ENCODE results near the gene CSNK2B. TPM values are rescaled to one million over a fixed set of nuclear protein-coding genes. Genes with fewer than 3 reads are reported as not detected.

CSNK2B gene
- total RNA-seq, 2 donors from 2014 or later, result 98.2 to 100 TPM

- no peak for DNase-seq
- H3K9me3 ChIP-seq, result no peaks in the 10 kb centered on the region
- H3K4me1 ChIP-seq, result no peaks in the 10 kb centered on the region
- intact Hi-C loops (cut with DNase I), result no loop called here
- no peaks in the 10 kb centered on the region for H3K27me3 ChIP-seq
- H3K36me3 ChIP-seq (replicated peaks in 1 of 2; ENCODE audit: insufficient read depth in 1 of 2, low read depth in 2 of 2), result peaks cover 35 to 65% of the 10 kb centered on the region in 2 donors
- WGBS, 2 donors, result 91 to 99% methylated on average over 6 of the region's 6 CpGs
- no peak overlapping the region for H3K27ac ChIP-seq
- H3K4me3 ChIP-seq, result no peak overlapping the region
- no peak for ATAC-seq
- TF ChIP-seq CTCF (IDR thresholded peaks at IDR 0.05) (no peak), POLR2A (IDR thresholded peaks at IDR 0.05) (no peak)
Observed at GRCh38 chr6:31640612-31641011, 25.3 kb upstream of the CSNK2B start.

GRCh38 chr6:31641370-31641769, 24.5 kb upstream of the CSNK2B start:
- ATAC-seq (no peak), DNase-seq (no peak)
- no peaks in the 10 kb centered on the region for H3K27me3 ChIP-seq
- H3K9me3 ChIP-seq, result no peaks in the 10 kb centered on the region
- H3K27ac ChIP-seq, result no peak overlapping the region
- no peaks in the 10 kb centered on the region for H3K4me1 ChIP-seq
- no peak for TF ChIP-seq CTCF (IDR thresholded peaks at IDR 0.05)
- no peak for TF ChIP-seq POLR2A (IDR thresholded peaks at IDR 0.05)
- H3K4me3 ChIP-seq, result no peak overlapping the region
- WGBS, 2 donors, result 79 to 93% methylated on average over 4 of the region's 4 CpGs
- H3K36me3 ChIP-seq (replicated peaks in 1 of 2; ENCODE audit: insufficient read depth in 1 of 2, low read depth in 2 of 2), result peaks cover 31 to 61% of the 10 kb centered on the region in 2 donors
- intact Hi-C loops (cut with DNase I), result no loop called here

GRCh38 chr6:31642798-31643570, 22.9 kb upstream of the CSNK2B start:
- 82 to 85% methylated on average over 4 of the region's 6 CpGs for WGBS, 2 donors
- intact Hi-C loops (cut with DNase I), result no loop called here
- DNase-seq (no peak), ATAC-seq (no peak)
- TF ChIP-seq POLR2A (IDR thresholded peaks at IDR 0.05) (no peak), CTCF (IDR thresholded peaks at IDR 0.05) (no peak)
- H3K27me3 ChIP-seq, result no peaks in the 10 kb centered on the region
- no peak overlapping the region for H3K4me3 ChIP-seq
- H3K27ac ChIP-seq, result no peak overlapping the region
- no peaks in the 10 kb centered on the region for H3K4me1 ChIP-seq
- peaks cover 31 to 61% of the 10 kb centered on the region in 2 donors for H3K36me3 ChIP-seq (replicated peaks in 1 of 2; ENCODE audit: insufficient read depth in 1 of 2, low read depth in 2 of 2)
- H3K9me3 ChIP-seq, result no peaks in the 10 kb centered on the region

- WGBS, 2 donors, result 80 to 89% methylated on average over 12 to 17 of the region's 17 CpGs
- TF ChIP-seq CTCF (IDR thresholded peaks at IDR 0.05) (no peak), POLR2A (IDR thresholded peaks at IDR 0.05) (no peak)
- Histone ChIP-seq H3K36me3 (replicated peaks in 1 of 2; ENCODE audit: insufficient read depth in 1 of 2, low read depth in 2 of 2) (peaks cover 31 to 66% of the 10 kb centered on the region in 2 donors), H3K27ac (no peak overlapping the region), H3K4me3 (no peak overlapping the region), H3K4me1 (no peaks in the 10 kb centered on the region), H3K9me3 (no peaks in the 10 kb centered on the region), H3K27me3 (no peaks in the 10 kb centered on the region)
- DNase-seq (no peak), ATAC-seq (peak; percentile 40)
- intact Hi-C loops (cut with DNase I), result no loop called here
Observed at GRCh38 chr6:31643818-31644454, 21.9 kb upstream of the CSNK2B start.

Data from body of pancreas (tissue), 4 donors.